Heart right ventricle (tissue), 16 donors: ENCODE measurements around the gene EHD1. TPM values are rescaled to one million over a fixed set of nuclear protein-coding genes. Genes with fewer than 3 reads are reported as not detected.

ENCODE experiments used
- ATAC-seq, 8 donors: fragments of 200-7000 bp; cut with Tn5 transposase; one replicate each; pipeline ENCODE4 v1.9.1; 2020; ENCODE audit warnings: mild to moderate bottlenecking in 8 of 8, moderate library complexity in 8 of 8, moderate number of reproducible peaks in 1 of 8
- DNase-seq, 2 donors: peaks; one replicate each; pipeline ENCODE4 v3.0.0-alpha.2; 2020
- H3K27ac ChIP-seq, 10 donors: fragments of 200-600 bp; sonication (generic) in 2 of 10; one replicate each; pipeline versions ENCODE4 v1.5.0 to v1.8.0; 2020 to 2022; ENCODE audit warnings: mild to moderate bottlenecking in 3 of 10
- H3K27me3 ChIP-seq, 7 donors: fragments of 200-600 bp; one replicate each; pipeline ENCODE4 v1.8.0; 2021 to 2022; ENCODE audit warnings: mild to moderate bottlenecking in 2 of 7
- H3K36me3 ChIP-seq, 9 donors: fragments of 200-600 bp; sonication (generic) in 1 of 9; one replicate each; pipeline versions ENCODE4 v1.5.0 to v1.8.0; 2020 to 2022; ENCODE audit warnings: mild to moderate bottlenecking in 2 of 9
- H3K4me1 ChIP-seq, 9 donors: fragments of 200-600 bp; sonication (generic) in 1 of 9; one replicate each; pipeline versions ENCODE4 v1.5.0 to v1.8.0; 2020 to 2022; ENCODE audit warnings: mild to moderate bottlenecking in 4 of 9
- H3K4me3 ChIP-seq, 10 donors: fragments of 200-600 bp; sonication (generic) in 2 of 10; one replicate each; pipeline versions ENCODE4 v1.5.0 to v1.8.0; 2020 to 2022; ENCODE audit warnings: mild to moderate bottlenecking in 7 of 10, moderate library complexity in 2 of 10
- H3K9me3 ChIP-seq, 11 donors: fragments of 200-600 bp in 10 of 11; sonication (generic) in 2 of 11; one replicate each; pipeline versions ENCODE4 v1.5.0 to v1.8.0; 2013 to 2022; ENCODE audit warnings: mild to moderate bottlenecking in 2 of 11, control low read depth in 1 of 11, moderate library complexity in 1 of 11
- CTCF ChIP-seq, 9 donors: fragments of 200-600 bp; sonication (generic) in 2 of 9; IDR thresholded peaks; one replicate each; pipeline versions ENCODE4 v1.5.0 to v1.8.0; 2021 to 2022; ENCODE audit warnings: antibody characterized with exemption in 9 of 9, mild to moderate bottlenecking in 5 of 9, moderate library complexity in 1 of 9
- WGBS, 2 donors: extraction: QIAGEN DNeasy Blood & Tissue Kit; methylation state at CpG; one replicate each; pipeline ENCODE4 v1.1.7; 2013; ENCODE audit warnings: inconsistent platforms in 1 of 2; 5-methylcytosine and 5-hydroxymethylcytosine counted together
- intact Hi-C, 10 donors: fragments of 100-400 bp; cut with DNase I; formaldehyde crosslinking; loops; one replicate each; pipeline versions ENCODE4 v1.11.1 to v1.14.2; 2022
- polyA plus RNA-seq, 2 donors: library from polyadenylated mRNA; stranded (reverse); fragments of 200-250 nt; gene quantifications; one replicate each; pipeline ENCODE4 v1.2.3, GENCODE V29; 2013
- total RNA-seq, 10 donors: library from RNA; stranded (reverse); fragmentation: NEBNext Ultra II Directional in 3 of 10; extraction: Animal tissue kit (Norgen Biotek cat#: 25700) in 3 of 10; gene quantifications; one replicate each; pipeline versions ENCODE4 v1.2.1 to v1.2.4, GENCODE V29; 2021 to 2023
- donor health status: Arrhythmogenic right ventricular cardiomyopathy.
- donor health status: ischemic (EF 13 %, LVEDD 7.1; RV severe dilation, severe dysfunction).
- donor health status: healthy with polysubstance abuse.
- donor health status: DM: no; HTN: yes; CAD: no.
- donor health status: DM: no; HTN: no; CAD: no.
- donor health status: ischemic (EF 25% LVEDD 6.9; RV normal size, moderate dysfunction).
- donor health status: ischemic (EF 25% LVEDD 5.7; RV mildly dilated, moderate dysfunction).
- donor health status: healthy.
- donor health status: DM: yes; HTN: yes; CAD: no.
- donor health status: Ischemic cardiomyopathy.
- donor health status: ischemic (EF 35%, LVEDD 5.7; RV mildly dilated, moderate dysfunction).
- donor health status: nonischemic (EF 11% LVEDD 7.7; RV severe dilation, severe dysfunction).
- donor health status: DM: yes; HTN: yes; CAD: no.
- donor health status: PGD.
- donor health status: ischemic (EF 29% LVEDD 5.4; RV normal size, mild dysfunction).
- donor health status: nonischemic (EF 23%, LVEDD 6.1; RV moderate dilation, normal function).

The EHD1 gene
- total and polyA plus RNA-seq, 12 donors: 26.0 to 73.1 (median 41.1) TPM

DNA sequence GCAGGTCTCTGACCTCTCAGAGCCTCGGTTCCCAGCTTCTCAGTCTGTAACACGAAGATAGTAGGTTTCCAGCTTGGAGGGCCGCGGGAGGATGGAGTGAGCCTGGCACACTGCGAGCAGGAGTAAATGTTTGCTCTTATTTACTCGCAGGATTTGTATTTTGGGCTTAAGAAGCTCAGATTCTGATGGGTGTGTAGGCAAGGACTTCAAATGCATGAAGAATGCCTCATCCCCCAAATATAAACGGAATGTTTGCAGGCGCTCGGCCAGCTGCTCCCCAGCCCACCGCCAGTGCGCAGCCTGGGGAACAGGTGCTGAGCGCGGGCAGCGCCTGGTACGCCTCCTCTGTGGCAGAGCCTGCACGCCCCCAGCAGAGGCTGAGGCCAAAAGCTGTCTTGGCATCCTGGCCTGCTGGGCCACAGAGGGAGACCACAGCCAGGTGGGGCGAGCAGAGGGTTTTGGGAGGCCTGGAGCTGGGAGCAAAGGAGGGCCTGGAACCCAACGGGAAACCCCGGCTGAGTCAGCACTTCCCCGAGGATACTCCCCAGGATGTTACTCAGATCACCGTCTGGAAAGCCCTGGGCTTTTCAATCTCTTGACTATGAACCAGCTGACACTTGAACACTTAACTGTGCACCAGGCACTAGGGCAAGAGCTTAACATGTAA, 9.4 kb downstream of the EHD1 start:
- Histone ChIP-seq H3K4me1 (peaks cover 56 to 98% (median 94%) of the 10 kb centered on the region in 9 donors), H3K27me3 (no peaks in the 10 kb centered on the region), H3K27ac (peak overlapping the region; percentile 57 to 96 (median 86)), H3K4me3 (peak overlapping the region in 3 of 10 donors; percentile 10 to 44 (median 35)), H3K9me3 (no peaks in the 10 kb centered on the region), H3K36me3 (peaks cover 3 to 76% (median 10%) of the 10 kb centered on the region in 9 donors)
- peak in 7 of 8 donors; percentile 27 to 66 (median 42) for ATAC-seq
- DNase-seq: peak in 1 of 2 donors; percentile 61
- intact Hi-C loops: no loop called here
- no peak for TF ChIP-seq CTCF (IDR thresholded peaks at IDR 0.05)
- WGBS, 2 donors: 43 to 50% methylated on average over 21 of the region's 21 CpGs

GRCh38 chr11:64867748-64868462, 10.5 kb downstream of the EHD1 start:
- Histone ChIP-seq H3K36me3 (peaks cover 0 to 64% (median 4%) of the 10 kb centered on the region in 9 donors), H3K27me3 (no peaks in the 10 kb centered on the region), H3K4me1 (peaks cover 67 to 100% (median 98%) of the 10 kb centered on the region in 9 donors), H3K9me3 (no peaks in the 10 kb centered on the region), H3K4me3 (peak overlapping the region in 1 of 10 donors; percentile 6), H3K27ac (peak overlapping the region in 9 of 10 donors; percentile 29 to 96 (median 85))
- ATAC-seq (no peak), DNase-seq (no peak)
- WGBS, 2 donors: 77 to 79% methylated on average over 28 of the region's 28 CpGs
- no peak for TF ChIP-seq CTCF (IDR thresholded peaks at IDR 0.05)
- intact Hi-C loops: no loop called here

GRCh38 chr11:64866173-64866491, 12.3 kb downstream of the EHD1 start:
- ATAC-seq (no peak), DNase-seq (no peak)
- WGBS, 2 donors: 91 to 95% methylated on average over 4 of the region's 4 CpGs
- TF ChIP-seq CTCF (IDR thresholded peaks at IDR 0.05): no peak
- H3K27me3 ChIP-seq: no peaks in the 10 kb centered on the region
- no peaks in the 10 kb centered on the region for H3K9me3 ChIP-seq
- H3K4me1 ChIP-seq: peaks cover 67 to 100% (median 98%) of the 10 kb centered on the region in 9 donors
- H3K36me3 ChIP-seq: peaks cover 0 to 47% (median 0%) of the 10 kb centered on the region in 9 donors
- H3K27ac ChIP-seq: peak overlapping the region in 9 of 10 donors; percentile 86 to 96 (median 94)
- H3K4me3 ChIP-seq: no peak overlapping the region
- intact Hi-C loops: no loop called here

GRCh38 chr11:64865286-64866172, 12.9 kb downstream of the EHD1 start:
- DNase-seq (no peak), ATAC-seq (peak in 4 of 8 donors; percentile 4 to 26 (median 6))
- Histone ChIP-seq H3K27me3 (no peaks in the 10 kb centered on the region), H3K4me3 (peak overlapping the region in 7 of 10 donors; percentile 0 to 36 (median 21)), H3K4me1 (peaks cover 61 to 100% (median 95%) of the 10 kb centered on the region in 9 donors), H3K27ac (peak overlapping the region; percentile 76 to 96 (median 94)), H3K36me3 (peaks cover 0 to 41% (median 0%) of the 10 kb centered on the region in 9 donors), H3K9me3 (no peaks in the 10 kb centered on the region)
- WGBS, 2 donors: 51 to 56% methylated on average over 15 of the region's 15 CpGs
- TF ChIP-seq CTCF (IDR thresholded peaks at IDR 0.05): no peak
- intact Hi-C loops: no loop called here
